GM21619 (cell line): ENCODE data around the gene MRPS27.

Source experiments
- ATAC-seq: cut with Tn5 transposase; IDR thresholded peaks from one replicate; pipeline ENCODE4 v1.9.1; 2021; ENCODE audit not compliant: unreplicated experiment

Gene MRPS27

GRCh38 chr5:72234868-72235267, 85.2 kb downstream of the MRPS27 start:
- ATAC-seq = no peak

GRCh38 chr5:72234265-72234700, 85.8 kb downstream of the MRPS27 start:
- ATAC-seq = peak; percentile 89

DNA sequence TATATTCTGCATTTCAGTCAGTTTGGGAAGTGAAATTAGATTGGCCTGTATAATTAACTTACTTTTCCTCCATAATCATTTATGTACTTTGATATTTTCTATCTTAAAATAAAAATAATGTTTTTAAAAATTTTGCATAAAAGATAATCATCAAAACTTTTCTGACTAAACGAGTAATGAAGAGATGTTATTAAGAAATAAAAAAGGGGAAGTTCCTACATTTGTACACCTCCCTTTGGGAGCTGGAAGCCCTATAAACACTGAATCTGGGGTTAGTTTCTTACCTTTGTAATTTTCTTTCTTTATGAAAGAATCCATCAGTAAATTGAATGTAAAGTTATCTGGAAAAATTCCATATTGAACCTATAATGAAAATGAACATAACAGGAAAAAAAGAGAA, 86.2 kb downstream of the MRPS27 start:
- ATAC-seq = no peak

- ATAC-seq = no peak
Measured at GRCh38 chr5:72232838-72233237, 87.2 kb downstream of the MRPS27 start.

GRCh38 chr5:72231991-72232703, 87.9 kb downstream of the MRPS27 start:
- no peak for ATAC-seq

DNA sequence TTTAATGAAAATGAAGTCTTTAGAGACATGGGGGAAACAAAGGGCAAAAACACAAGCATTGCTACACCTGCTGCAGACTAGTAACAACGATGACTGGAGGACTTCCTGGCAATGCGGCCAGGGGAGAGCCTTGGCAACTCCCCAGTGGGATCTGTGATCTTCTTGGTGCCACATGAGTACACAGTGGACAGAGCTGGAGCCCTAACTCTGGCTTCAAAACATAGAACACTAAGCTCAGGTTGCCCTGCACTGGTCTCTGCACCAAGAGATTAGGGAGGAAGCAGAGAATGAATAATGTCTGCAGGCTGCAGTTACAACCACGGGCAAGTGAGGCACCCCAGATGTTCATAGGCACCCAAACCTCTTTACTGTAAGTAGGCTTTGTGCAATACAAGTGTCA, 91.1 kb downstream of the MRPS27 start:
- ATAC-seq = no peak

DNA sequence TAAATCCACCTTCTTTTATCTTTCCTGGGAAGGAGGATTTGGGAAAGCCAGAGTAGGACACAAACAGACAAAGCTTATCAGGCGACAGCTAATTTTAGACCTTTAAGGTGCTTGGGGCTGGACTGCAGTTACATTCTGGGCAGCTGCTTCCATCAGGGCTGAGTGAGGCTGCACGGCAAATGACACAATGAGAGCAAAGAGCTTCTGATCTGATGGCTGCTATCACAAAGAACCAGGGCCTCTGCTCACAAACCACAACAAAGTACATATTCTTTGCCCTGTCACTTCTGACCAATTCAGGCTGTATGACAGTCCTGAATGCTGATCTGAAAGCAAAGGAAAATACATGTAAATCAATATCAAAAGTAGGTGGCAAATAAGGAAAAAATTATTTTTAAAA, 93.1 kb downstream of the MRPS27 start:
- no peak for ATAC-seq

GRCh38 chr5:72225741-72226140, 94.3 kb downstream of the MRPS27 start:
- ATAC-seq = no peak

DNA sequence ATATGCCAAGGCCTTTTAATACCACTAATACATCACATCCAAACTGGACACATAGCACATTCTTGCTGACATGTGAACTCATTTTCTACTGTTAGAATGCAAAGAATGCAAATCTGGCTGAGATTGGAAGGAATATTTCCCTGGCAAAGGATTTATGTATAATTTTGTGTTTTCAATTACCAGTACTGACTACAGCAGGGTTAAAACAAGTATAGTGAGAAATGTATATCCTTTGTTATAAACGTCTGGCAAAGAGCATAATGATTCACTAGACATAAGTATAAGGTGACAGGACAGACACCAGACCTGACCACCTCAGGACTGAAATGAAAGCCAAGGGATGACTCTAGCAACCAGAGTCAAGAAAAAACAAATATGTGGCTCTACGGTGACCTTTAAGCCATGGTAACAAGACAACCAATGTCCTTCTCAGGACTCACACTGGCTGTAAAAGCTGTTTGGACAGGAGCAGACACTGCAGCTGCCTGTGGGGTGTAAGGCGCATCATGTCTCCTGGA, 95.0 kb downstream of the MRPS27 start:
- ATAC-seq = no peak

DNA sequence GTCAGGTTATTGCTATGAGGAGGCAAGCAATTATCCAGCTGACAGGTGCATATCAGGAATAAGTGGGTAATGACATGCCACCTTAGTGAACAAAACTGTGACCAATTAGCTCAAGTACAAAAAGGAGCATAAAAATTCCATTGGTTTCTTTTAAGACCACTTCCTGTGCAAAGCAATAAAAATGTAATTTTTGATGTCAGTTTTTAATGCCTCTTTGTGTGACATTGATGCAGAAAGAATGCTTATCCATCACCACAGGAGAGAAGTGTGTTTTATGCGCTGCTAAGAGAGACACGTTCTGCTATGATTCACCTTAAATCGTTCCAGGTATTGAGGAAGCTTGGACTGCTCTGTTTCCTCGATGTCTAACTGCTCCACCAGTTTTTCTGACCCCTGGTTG, 96.7 kb downstream of the MRPS27 start:
- ATAC-seq = no peak

- no peak for ATAC-seq
Measured at GRCh38 chr5:72222521-72222920, 97.5 kb downstream of the MRPS27 start.

- no peak for ATAC-seq
Measured at GRCh38 chr5:72221541-72221940, 98.5 kb downstream of the MRPS27 start.

- ATAC-seq = no peak
Measured at GRCh38 chr5:72221099-72221498, 98.9 kb downstream of the MRPS27 start.

GRCh38 chr5:72216756-72217155, 103.3 kb downstream of the MRPS27 start:
- ATAC-seq = no peak

DNA sequence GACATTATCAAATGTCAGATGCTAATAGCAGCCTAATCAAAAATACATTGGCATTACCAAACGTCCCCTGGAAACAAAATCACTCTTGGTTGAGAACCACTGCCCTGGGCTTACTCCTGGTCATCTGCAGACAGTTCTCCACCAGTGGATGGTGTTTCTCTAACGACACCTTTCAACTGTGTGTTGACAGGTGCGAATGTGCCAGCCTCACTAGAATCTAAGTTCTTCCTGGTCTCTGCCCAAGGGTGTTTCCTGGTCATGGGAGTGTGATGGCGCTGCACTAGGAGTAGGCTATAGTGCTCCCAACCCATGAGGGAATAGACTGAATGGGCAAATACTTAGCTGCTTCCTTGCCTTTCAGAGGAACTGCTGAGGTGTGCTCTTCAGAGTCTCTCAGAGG, 105.9 kb downstream of the MRPS27 start:
- no peak for ATAC-seq

DNA sequence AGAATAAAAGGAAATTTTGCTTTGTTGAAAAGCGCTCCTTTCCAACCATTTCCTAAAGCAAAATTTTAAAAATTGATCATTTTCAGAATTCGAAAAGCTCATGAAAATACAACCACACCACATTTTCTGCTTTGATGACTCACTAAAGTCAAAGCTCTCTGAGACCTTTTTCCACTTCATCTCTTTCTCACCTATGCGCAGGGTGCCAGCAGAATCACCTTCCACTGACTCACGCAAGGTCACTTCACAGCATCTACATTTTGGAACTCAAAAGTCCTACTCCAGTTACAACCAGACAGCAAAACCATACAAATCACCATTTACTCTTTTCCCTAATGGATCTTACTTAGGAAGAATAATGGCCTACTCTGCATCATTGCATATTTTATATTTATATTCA, 106.6 kb downstream of the MRPS27 start:
- ATAC-seq = no peak

- no peak for ATAC-seq
Measured at GRCh38 chr5:72212171-72212570, 107.9 kb downstream of the MRPS27 start.

- no peak for ATAC-seq
Measured at GRCh38 chr5:72210888-72211678, 109.0 kb downstream of the MRPS27 start.

- no peak for ATAC-seq
Measured at GRCh38 chr5:72209147-72210115, 110.6 kb downstream of the MRPS27 start.

DNA sequence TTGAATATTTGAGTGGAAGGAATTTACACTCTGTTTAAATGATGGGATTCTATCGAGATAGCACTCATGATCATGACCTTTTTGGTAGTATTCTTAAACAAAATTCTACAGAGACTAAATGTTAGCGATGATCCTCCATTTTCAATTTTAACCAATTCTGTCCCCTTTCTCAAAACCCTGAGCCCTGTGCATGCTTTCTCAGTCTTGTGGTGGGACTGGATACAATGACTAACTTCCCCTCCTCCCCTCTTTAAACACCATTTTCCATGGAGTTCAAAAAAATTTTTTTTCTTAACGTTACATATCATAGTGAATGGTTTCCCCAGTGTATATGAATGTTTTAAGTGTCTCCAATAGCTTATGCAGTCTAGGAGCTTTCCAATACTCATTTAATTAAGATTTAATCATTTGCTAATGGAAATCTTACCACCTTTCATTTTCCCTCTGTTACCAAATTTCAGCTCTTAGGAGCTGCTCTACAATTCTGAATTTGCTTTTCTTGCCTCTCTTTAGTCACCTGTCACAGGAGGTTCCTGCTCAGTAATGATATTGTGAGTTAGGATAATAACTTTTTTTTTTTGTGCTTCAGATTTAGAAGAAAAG, 111.6 kb downstream of the MRPS27 start:
- ATAC-seq = no peak

DNA sequence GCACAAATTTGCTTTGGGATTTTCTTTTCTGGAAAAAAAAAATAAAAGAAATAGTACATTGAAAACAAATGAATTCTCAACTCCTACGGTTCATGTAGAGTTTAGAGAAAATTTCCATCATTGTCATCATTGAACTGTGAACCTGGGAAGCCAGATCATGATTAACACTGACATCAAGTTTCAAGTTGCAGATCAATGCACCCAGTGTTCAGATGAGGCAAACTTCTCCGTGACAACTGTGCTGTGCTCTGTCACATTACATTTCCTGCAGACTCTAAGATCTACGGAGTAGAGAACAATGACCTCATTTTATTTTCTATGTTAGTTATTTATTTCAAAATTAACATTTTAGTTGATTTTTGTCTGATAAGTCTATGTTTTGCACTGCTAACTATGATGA, 113.0 kb downstream of the MRPS27 start:
- no peak for ATAC-seq
